ENCODE measurements around the gene KLF1.

DNA sequence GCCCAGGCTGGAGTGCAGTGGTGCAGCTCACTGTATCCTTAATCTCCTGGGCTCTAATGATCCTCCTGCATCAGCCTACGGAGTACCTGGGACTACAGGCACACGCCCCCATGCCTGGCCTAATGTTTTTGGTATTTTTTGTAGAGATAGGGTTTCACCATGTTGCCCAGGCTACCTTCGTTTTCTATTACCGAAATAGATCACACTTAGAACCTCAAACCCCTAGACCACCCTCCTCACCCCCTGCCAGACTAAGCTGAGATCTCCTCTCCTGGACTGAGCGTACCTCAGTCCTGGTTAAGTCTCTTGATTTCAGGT lies 391 bp downstream of the KLF1 start:
- TF ChIP-seq NR3C1 (IDR thresholded peaks at IDR 0.05) (no peak), CHD2 (IDR thresholded peaks at IDR 0.05; ENCODE audit: low read length, partially characterized antibody) (no peak), RNF2 (IDR thresholded peaks at IDR 0.05; ENCODE audit: borderline replicate concordance, low read depth) (no peak)
- TF ChIP-seq, protein P1, sequence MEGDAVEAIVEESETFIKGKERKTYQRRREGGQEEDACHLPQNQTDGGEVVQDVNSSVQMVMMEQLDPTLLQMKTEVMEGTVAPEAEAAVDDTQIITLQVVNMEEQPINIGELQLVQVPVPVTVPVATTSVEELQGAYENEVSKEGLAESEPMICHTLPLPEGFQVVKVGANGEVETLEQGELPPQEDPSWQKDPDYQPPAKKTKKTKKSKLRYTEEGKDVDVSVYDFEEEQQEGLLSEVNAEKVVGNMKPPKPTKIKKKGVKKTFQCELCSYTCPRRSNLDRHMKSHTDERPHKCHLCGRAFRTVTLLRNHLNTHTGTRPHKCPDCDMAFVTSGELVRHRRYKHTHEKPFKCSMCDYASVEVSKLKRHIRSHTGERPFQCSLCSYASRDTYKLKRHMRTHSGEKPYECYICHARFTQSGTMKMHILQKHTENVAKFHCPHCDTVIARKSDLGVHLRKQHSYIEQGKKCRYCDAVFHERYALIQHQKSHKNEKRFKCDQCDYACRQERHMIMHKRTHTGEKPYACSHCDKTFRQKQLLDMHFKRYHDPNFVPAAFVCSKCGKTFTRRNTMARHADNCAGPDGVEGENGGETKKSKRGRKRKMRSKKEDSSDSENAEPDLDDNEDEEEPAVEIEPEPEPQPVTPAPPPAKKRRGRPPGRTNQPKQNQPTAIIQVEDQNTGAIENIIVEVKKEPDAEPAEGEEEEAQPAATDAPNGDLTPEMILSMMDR (IDR thresholded peaks at IDR 0.05), result no peak
- TF ChIP-seq, protein P2, sequence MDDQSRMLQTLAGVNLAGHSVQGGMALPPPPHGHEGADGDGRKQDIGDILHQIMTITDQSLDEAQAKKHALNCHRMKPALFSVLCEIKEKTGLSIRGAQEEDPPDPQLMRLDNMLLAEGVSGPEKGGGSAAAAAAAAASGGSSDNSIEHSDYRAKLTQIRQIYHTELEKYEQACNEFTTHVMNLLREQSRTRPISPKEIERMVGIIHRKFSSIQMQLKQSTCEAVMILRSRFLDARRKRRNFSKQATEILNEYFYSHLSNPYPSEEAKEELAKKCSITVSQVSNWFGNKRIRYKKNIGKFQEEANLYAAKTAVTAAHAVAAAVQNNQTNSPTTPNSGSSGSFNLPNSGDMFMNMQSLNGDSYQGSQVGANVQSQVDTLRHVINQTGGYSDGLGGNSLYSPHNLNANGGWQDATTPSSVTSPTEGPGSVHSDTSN (IDR thresholded peaks at IDR 0.05), result no peak
